HG03135 (cell line): ENCODE data around the gene TMEM44.
"Not testable (repeated sequence)": the region's sequence is repeated elsewhere in the genome, so short reads cannot be mapped to it uniquely, and the experiment has no call there.

ENCODE experiments used
- ATAC-seq: cut with Tn5 transposase; IDR thresholded peaks from one replicate; pipeline ENCODE4 v1.9.1; 2021; ENCODE audit warnings: mild to moderate bottlenecking, moderate library complexity; ENCODE audit not compliant: unreplicated experiment

Gene TMEM44

DNA sequence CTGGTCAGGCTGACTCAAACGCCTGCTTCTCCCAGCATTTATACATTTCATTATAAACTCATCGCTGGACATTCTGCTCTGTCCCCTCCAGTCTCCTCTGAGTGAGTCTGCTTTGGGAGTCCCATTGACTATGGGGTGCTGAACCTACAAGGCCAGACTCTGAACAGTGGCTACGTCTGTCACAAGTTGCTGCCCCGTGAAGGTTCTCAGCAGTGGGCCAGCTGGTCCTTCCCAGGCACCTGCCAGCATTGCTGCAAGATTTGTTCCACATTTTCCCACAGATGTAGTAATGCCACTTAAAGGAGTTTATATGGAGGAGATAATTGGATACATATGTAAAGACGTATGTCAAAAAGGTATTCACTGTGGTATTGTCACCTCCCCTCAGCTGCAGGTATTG lies 73.7 kb downstream of the TMEM44 start:
- no peak for ATAC-seq

DNA sequence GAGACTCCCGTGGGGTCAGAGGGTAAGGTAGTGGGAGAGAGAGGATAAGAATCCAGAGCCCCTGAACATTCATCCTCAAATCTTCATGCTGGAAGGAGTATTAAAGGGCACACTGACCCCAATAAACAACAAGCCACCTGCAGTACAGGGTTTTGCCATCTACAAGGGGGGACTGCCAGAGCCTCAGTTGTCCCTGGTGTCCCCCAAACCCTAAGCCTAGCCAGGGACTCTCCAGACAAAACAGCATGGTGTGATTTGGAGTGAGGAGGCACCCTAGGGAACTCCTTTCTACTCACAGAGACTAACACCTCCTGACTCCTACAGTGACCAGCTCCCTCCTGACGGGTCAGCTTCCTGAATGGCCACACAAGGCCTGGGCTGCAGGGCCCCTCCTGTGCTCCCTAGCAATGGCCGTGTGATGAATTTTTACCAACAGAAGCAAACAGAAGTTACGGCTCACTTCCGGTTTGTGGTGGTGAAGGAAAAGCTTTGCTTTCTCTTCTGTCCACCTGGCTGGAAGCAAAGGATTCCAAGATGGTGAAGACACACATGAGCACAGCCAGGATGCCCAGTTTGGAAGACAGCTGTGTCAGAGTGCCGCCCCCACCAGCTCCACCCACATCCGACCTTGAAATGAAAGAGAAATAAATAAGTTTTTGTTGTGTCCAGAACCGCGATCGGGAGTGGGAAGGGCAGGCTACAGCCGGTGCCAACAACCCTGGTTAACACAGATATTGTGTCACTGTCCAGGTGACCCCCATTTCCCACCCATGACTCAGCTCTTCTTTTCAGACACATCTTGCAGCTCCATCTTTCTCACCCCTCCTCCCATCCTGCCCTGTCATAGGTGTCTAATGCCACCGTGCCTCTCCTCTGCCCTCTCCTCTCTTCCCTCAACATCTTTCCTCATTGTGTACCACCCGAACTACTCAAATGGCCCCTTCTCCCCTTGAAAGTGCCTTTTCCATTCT lies 76.8 kb downstream of the TMEM44 start:
- ATAC-seq, result no peak

DNA sequence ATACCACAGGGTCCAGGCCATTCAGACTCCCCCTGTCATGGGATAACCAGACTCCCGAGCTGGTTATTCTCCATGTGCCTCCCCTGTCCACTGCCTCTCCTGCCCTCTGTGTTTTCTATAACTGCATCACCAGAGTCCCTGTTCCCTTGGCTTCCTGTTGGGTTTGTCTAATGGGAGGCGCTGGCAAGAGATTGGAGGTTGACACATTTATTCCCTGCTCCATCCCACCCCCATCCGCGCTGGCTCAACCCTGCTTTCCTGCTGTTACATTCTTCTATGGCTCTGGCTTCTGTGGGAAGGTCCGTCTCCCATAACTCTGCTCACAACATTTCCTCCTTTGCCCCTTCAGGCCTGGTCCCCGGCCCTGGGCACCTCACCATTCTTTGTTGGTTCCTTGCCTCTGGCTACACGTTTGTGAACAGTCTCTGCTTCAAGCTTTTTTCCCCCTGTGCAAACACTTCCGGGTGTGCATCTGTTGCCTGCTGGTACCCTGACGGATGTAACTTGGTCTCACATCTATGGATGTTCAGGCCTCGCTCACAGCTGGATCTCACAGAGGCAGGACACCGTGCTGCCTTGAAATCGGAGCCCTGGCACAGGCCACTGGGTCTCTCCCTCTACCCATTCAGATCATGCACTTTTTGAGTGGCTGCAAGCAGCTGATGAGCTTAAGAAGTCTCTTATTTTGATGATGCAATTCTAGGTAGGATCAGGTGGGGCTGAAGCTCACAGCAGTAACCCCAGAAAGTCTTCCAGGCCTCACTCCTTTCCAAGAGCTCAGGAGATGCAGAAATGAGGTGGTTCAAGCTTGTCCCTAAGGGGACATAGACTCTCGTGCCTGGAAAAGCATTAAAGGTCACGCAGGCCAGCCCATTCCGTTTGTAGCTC lies 77.8 kb downstream of the TMEM44 start:
- no peak for ATAC-seq

GRCh38 chr3:194554473-194555123 lies 78.6 kb downstream of the TMEM44 start:
- no peak for ATAC-seq

DNA sequence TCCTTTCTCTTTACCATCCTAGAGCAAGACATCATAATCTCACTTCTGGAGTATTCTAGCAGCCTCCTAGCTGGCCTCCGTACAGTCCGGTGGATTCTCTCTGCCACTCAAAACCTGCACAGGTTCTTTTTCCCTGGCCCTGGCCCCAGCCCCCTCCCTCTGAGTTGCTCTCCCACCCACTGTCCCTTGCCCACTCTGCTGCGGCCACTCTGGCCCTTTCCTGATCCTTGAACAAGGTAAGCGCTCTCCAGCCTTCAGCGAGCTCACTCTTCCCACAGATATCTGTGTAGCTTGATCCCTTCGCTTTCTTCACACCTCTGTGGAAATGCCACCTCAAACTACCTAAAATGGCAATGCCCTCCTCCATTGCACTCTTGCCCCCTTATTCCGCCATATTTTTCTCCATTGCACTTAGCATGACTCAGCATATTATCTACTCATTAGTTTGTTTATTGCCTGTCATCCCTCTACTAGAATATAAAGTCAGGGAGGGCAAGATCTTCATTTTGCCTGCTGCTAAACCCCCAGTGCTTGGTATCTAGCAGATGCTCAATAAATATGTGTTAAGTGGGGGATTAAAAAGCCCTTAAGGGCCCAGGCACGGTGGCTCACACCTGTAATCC lies 80.8 kb downstream of the TMEM44 start:
- ATAC-seq, result no peak

DNA sequence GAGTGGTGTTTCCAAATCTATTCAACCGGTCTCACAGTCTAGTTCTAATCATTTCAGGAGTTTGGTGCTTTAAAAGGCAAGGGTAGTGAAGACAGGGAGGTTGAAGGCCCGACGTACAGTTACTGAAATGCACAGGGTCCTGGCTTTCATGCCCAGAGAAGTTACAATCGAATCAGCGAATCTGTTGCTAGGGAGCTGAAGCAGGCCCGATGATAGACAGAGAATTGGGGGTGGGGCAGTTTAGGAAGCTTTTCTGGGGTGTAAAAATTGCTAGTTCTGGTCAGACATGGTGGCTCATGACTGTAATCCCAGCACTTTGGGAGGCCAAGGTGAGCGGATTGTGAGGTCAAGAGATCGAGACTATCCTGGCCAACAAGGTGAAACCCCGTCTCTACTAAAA lies 83.4 kb downstream of the TMEM44 start:
- no peak for ATAC-seq

DNA sequence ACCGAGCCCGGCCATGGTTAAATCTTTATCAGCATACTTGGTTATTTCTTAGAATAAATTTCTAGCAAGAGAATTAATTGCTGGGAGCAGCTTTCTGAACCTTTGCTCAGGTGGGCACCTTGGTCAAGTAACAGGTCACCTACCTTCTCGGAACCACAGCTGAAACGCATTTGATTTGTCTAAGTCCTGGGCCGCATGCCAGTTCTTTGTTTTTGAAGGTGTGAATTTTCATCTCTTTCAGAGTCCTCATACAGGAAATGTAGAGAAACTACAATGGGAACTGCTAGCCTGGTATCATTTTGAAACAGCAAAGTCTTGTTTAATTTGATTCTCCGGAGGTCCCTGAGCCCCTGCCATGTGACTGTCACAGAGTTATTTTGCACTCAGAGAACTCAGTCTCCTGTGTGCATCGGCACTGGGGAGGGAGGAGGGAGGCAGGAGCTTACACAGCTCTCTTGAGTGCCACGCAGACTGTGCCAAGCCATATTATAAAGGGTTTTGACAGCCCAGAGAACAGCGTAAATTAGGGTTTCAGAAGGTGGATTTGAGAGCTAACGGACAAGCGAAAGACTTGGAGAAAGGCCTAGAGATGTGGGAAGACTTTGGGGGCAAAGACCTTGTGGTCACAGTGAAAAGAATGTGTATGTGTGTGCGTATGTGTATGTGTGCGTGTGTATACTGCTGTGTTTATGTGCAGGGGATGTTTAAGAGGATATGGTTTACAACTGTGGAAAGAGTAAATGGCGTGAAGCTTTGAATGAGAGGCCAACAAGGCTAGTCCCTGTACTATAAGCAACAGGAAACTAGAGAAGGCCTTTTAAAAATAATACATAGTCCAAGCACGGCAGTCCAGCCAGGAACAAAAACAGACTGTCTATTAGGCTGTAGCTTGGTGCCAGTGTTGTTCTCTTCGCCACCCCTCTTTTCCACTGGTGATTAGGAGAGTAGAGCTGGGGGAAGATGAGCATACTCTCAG lies 84.6 kb downstream of the TMEM44 start:
- no peak for ATAC-seq

GRCh38 chr3:194547042-194547441 lies 86.2 kb downstream of the TMEM44 start:
- no peak for ATAC-seq

DNA sequence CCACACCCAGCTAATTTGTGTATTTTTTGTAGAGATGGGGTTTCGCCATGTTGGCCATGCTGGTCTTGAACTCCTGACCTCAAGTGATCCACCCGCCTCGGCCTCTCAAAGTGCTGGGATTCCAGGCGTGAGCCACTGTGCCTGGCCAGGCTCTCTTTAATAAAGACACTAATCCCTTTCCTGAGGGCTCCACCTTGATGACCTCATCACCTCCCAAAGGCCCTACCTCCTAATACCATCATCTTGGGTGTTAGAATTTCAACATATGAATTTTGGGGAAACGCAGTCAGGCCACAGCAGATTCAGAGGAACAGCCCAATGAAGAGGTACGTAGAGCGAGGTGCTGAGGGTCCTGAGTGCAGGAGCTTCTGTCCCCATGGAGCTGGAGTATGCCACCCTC lies 87.7 kb downstream of the TMEM44 start:
- not testable (repeated sequence) for ATAC-seq

DNA sequence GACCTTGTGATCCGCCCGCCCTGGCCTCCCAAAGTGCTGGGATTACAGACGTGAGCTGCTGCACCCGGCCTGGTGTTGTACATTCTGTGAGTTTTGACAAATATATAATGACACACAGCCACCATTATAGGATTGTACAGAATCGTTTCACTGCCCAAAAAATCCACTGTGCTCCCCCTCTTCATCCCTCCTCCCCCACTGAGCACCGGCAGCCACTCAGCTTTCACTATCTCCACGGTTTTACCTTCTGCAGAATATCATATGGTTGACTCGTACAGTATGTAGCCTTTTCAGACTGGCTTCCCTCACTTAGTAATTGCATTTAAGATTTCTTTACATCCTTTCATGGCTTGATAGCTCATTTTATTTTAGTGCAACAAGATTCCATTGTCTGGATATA lies 89.7 kb downstream of the TMEM44 start:
- no peak for ATAC-seq

DNA sequence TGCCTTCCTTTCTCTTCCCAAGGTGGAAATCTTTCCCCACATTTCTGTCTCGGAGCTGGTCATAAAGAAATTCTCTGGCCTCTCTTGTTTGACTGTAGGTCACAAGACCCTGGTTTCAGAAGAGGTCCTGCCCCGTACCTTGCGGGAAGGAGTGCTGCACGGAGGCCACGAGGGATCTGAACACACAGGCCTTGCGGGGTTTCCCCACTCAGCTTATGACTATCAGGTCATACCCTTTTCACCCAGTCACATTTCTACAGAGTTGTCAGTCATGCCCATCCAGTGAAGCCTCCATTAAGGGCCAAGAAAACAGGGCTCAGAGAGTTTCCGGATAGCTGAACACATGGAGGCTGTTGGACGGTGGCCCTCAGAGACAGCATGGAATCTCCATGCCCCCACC lies 91.7 kb downstream of the TMEM44 start:
- ATAC-seq, result no peak

GRCh38 chr3:194540274-194540905 lies 92.8 kb downstream of the TMEM44 start:
- no peak for ATAC-seq

DNA sequence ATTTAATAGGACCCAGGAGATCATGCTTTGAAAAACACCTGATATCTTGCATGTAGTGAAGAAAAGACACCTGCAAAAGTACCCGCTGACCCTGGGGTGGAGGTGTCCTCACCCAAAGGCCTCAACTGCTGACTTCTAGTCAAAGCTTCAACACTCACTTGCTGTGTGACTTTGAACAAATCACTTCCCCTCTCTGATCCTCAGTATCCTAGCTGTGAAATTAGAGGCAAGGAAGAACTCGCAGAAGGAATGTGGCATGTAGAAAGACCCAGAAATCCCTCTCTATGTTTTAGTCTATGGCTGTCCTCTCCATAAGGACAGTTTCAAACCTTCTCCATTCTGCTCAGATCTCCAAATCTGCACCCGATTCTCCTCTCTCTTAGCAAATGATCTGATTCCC lies 93.7 kb downstream of the TMEM44 start:
- ATAC-seq, result no peak

DNA sequence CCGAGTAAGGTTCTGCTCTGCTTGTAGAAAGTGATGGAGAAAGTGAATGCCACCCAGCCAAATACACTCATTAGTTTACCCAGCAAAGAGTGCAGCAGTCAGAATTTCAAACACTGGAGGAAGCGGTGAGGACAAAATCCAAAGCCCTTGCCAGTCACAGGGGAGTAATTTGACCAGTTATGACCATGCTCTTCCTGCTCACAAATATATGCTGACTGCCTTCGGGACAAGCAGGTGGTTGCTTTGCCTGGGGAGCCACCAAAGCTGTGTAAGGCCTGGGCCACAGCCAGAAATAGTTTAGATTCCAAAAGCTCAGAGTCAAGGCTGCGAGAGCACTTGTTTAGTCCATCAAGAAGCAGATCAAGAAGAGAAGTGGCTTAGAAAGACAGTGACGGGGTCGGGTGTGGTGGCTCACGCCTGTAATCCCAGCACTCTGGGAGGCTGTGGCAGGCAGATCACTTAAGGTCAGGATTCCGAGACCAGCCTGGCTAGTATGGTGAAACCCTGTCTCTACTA lies 95.4 kb downstream of the TMEM44 start:
- ATAC-seq, result no peak
